ENCODE results near the gene IFI16.

The IFI16 gene

DNA sequence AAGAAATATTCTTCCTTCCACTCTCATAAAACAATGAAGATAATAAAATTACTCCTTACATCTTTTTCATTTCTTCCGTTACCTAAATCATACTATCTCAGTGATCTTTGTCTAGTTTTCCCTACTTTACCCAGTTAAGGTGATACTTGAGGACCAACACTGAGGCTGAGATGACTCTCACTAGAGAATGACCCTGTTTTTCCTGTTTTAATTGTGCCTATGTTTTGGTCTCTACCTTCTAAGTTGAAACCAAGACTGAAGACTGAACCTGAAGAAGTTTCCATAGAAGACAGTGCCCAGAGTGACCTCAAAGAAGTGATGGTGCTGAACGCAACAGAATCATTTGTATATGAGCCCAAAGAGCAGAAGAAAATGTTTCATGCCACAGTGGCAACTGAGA, 41.7 kb downstream of the IFI16 start:
- H3K79me1 ChIP-seq (ENCODE audit: low read depth, low read length), result peaks cover 2% of the 10 kb centered on the region
- no peak overlapping the region for H3K14ac ChIP-seq (ENCODE audit: low read length)
- H3K4ac ChIP-seq (ENCODE audit: low read length), result no peak overlapping the region
- H3K9ac ChIP-seq (ENCODE audit: low read depth, low read length, poor library complexity), result no peak overlapping the region
- no peak for DNase-seq (ENCODE audit: low spot score)
- no peak overlapping the region for H4K91ac ChIP-seq (ENCODE audit: low read depth, low read length, poor library complexity)
- H2BK12ac ChIP-seq (ENCODE audit: low read length), result no peak overlapping the region
- no peaks in the 10 kb centered on the region for H3K4me1 ChIP-seq (ENCODE audit: control insufficient read depth in 2 of 2, insufficient read depth in 1 of 2, low read depth in 1 of 2, low read length in 2 of 2)
- H2AFZ ChIP-seq (ENCODE audit: low read length), result no peak overlapping the region
- no peak overlapping the region for H3K4me3 ChIP-seq (ENCODE audit: low read length in 2 of 2)
- H3K4me2 ChIP-seq (ENCODE audit: insufficient read depth, low read length, poor library complexity, severe bottlenecking), result no peak overlapping the region
- H3K27me3 ChIP-seq (ENCODE audit: control insufficient read depth in 3 of 3, insufficient read depth in 3 of 3, low read depth in 1 of 3, low read length in 3 of 3), result no peaks in the 10 kb centered on the region
- H2BK120ac ChIP-seq (ENCODE audit: low read depth, low read length), result no peak overlapping the region
- H2BK15ac ChIP-seq (ENCODE audit: low read length), result no peak overlapping the region
- H2BK5ac ChIP-seq (ENCODE audit: low read length), result no peak overlapping the region
- no peak overlapping the region for H3K27ac ChIP-seq (replicated peaks; ENCODE audit: low read length)
- no peak overlapping the region for H3K23ac ChIP-seq (ENCODE audit: low read depth, low read length, poor library complexity)
- H3K36me3 ChIP-seq (replicated peaks in 1 of 2; ENCODE audit: control insufficient read depth in 2 of 2, insufficient read depth in 2 of 2, low read length in 2 of 2), result peaks cover 0 to 44% of the 10 kb centered on the region in 2 donors
- no peak overlapping the region for H3K18ac ChIP-seq (ENCODE audit: low read length)
- H4K8ac ChIP-seq (ENCODE audit: low read depth, low read length), result no peak overlapping the region
- 100% methylated on average over 1 of the region's 2 CpGs for WGBS, 2 donors (ENCODE audit: extremely low coverage in 2 of 2, insufficient read length in 2 of 2, insufficient replicate concordance in 1 of 2)
- H2AK5ac ChIP-seq (ENCODE audit: low read depth, low read length), result no peak overlapping the region
- H3K9me3 ChIP-seq (replicated peaks in 1 of 2; ENCODE audit: control insufficient read depth in 2 of 2, insufficient read depth in 1 of 2, low read depth in 1 of 2, low read length in 2 of 2), result no peaks in the 10 kb centered on the region

DNA sequence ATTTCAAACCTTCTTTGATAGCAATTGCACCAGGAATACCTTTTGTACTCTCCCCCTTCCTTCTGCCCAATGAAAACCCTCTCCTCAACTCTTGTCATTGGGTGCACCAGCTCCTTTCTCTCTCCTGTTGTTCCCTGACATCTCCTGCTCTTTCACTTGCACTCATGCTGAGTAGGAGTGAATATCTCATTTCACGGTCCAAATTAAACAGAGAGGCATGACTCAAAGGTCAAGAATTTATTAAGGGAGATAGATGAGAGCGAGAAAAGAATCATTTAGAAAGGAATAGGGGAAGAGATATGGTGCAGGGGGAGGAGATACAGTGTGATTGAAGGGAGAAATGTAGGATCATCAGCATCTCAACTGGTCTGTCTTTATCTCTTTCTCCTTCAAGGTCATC, 44.7 kb downstream of the IFI16 start:
- Histone ChIP-seq H2BK5ac (ENCODE audit: low read length) (no peak overlapping the region), H2BK15ac (ENCODE audit: low read length) (no peak overlapping the region), H3K23ac (ENCODE audit: low read depth, low read length, poor library complexity) (no peak overlapping the region), H3K27me3 (ENCODE audit: control insufficient read depth in 3 of 3, insufficient read depth in 3 of 3, low read depth in 1 of 3, low read length in 3 of 3) (no peaks in the 10 kb centered on the region), H3K4ac (ENCODE audit: low read length) (no peak overlapping the region), H3K14ac (ENCODE audit: low read length) (no peak overlapping the region), H2BK12ac (ENCODE audit: low read length) (no peak overlapping the region), H3K27ac (replicated peaks; ENCODE audit: low read length) (no peak overlapping the region), H4K8ac (ENCODE audit: low read depth, low read length) (no peak overlapping the region), H3K4me3 (ENCODE audit: low read length in 2 of 2) (no peak overlapping the region), H4K91ac (ENCODE audit: low read depth, low read length, poor library complexity) (no peak overlapping the region), H3K4me2 (ENCODE audit: insufficient read depth, low read length, poor library complexity, severe bottlenecking) (no peak overlapping the region), H2AK5ac (ENCODE audit: low read depth, low read length) (no peak overlapping the region), H3K9me3 (replicated peaks in 1 of 2; ENCODE audit: control insufficient read depth in 2 of 2, insufficient read depth in 1 of 2, low read depth in 1 of 2, low read length in 2 of 2) (peaks cover 0 to 3% of the 10 kb centered on the region in 2 donors), H3K79me1 (ENCODE audit: low read depth, low read length) (peaks cover 2% of the 10 kb centered on the region), H3K4me1 (ENCODE audit: control insufficient read depth in 2 of 2, insufficient read depth in 1 of 2, low read depth in 1 of 2, low read length in 2 of 2) (no peaks in the 10 kb centered on the region), H3K36me3 (replicated peaks in 1 of 2; ENCODE audit: control insufficient read depth in 2 of 2, insufficient read depth in 2 of 2, low read length in 2 of 2) (peaks cover 0 to 44% of the 10 kb centered on the region in 2 donors), H2BK120ac (ENCODE audit: low read depth, low read length) (no peak overlapping the region), H3K18ac (ENCODE audit: low read length) (no peak overlapping the region), H2AFZ (ENCODE audit: low read length) (no peak overlapping the region), H3K9ac (ENCODE audit: low read depth, low read length, poor library complexity) (no peak overlapping the region)
- no CpG with 5 or more reads among the region's 2 CpGs for WGBS, 2 donors (ENCODE audit: extremely low coverage in 2 of 2, insufficient read length in 2 of 2, insufficient replicate concordance in 1 of 2)
- DNase-seq (ENCODE audit: low spot score), result no peak

DNA sequence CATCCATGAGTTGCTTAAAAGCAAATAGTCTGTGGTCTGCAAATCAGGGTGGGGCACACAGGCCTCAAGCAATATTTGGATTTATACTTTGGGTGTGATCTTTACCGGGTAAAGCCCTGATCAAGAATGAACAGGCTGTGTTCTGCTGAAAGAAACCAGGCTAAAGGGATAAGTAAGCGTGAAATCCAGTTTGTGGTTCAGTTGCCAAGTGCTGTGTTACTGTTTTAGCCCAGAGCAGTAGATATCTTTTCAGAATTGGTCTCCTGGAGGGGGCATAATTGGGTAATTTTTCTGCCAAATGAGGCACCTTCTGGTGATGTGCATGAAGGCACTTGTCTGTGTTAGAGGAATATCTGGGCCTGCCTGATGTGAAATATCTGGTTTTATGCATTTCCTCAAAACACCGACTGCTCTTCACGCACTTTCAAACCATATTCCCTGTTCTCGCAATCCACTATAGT, 45.5 kb downstream of the IFI16 start:
- H3K4ac ChIP-seq (ENCODE audit: low read length), result no peak overlapping the region
- no peak overlapping the region for H3K4me3 ChIP-seq (ENCODE audit: low read length in 2 of 2)
- H4K91ac ChIP-seq (ENCODE audit: low read depth, low read length, poor library complexity), result no peak overlapping the region
- H3K9ac ChIP-seq (ENCODE audit: low read depth, low read length, poor library complexity), result no peak overlapping the region
- no peak overlapping the region for H3K27ac ChIP-seq (replicated peaks; ENCODE audit: low read length)
- H2AK5ac ChIP-seq (ENCODE audit: low read depth, low read length), result no peak overlapping the region
- no peak overlapping the region for H2BK120ac ChIP-seq (ENCODE audit: low read depth, low read length)
- H3K23ac ChIP-seq (ENCODE audit: low read depth, low read length, poor library complexity), result no peak overlapping the region
- H2BK5ac ChIP-seq (ENCODE audit: low read length), result no peak overlapping the region
- no peak overlapping the region for H3K18ac ChIP-seq (ENCODE audit: low read length)
- H3K79me1 ChIP-seq (ENCODE audit: low read depth, low read length), result peaks cover 2% of the 10 kb centered on the region
- H2BK12ac ChIP-seq (ENCODE audit: low read length), result no peak overlapping the region
- H3K27me3 ChIP-seq (ENCODE audit: control insufficient read depth in 3 of 3, insufficient read depth in 3 of 3, low read depth in 1 of 3, low read length in 3 of 3), result no peaks in the 10 kb centered on the region
- WGBS, 2 donors (ENCODE audit: extremely low coverage in 2 of 2, insufficient read length in 2 of 2, insufficient replicate concordance in 1 of 2), result no CpG with 5 or more reads among the region's 5 CpGs
- no peak overlapping the region for H2BK15ac ChIP-seq (ENCODE audit: low read length)
- no peak overlapping the region for H2AFZ ChIP-seq (ENCODE audit: low read length)
- H3K9me3 ChIP-seq (replicated peaks in 1 of 2; ENCODE audit: control insufficient read depth in 2 of 2, insufficient read depth in 1 of 2, low read depth in 1 of 2, low read length in 2 of 2), result peaks cover 0 to 3% of the 10 kb centered on the region in 2 donors
- H4K8ac ChIP-seq (ENCODE audit: low read depth, low read length), result no peak overlapping the region
- peaks cover 0 to 43% of the 10 kb centered on the region in 2 donors for H3K36me3 ChIP-seq (replicated peaks in 1 of 2; ENCODE audit: control insufficient read depth in 2 of 2, insufficient read depth in 2 of 2, low read length in 2 of 2)
- H3K4me1 ChIP-seq (ENCODE audit: control insufficient read depth in 2 of 2, insufficient read depth in 1 of 2, low read depth in 1 of 2, low read length in 2 of 2), result no peaks in the 10 kb centered on the region
- no peak overlapping the region for H3K4me2 ChIP-seq (ENCODE audit: insufficient read depth, low read length, poor library complexity, severe bottlenecking)
- no peak for DNase-seq (ENCODE audit: low spot score)
- no peak overlapping the region for H3K14ac ChIP-seq (ENCODE audit: low read length)

DNA sequence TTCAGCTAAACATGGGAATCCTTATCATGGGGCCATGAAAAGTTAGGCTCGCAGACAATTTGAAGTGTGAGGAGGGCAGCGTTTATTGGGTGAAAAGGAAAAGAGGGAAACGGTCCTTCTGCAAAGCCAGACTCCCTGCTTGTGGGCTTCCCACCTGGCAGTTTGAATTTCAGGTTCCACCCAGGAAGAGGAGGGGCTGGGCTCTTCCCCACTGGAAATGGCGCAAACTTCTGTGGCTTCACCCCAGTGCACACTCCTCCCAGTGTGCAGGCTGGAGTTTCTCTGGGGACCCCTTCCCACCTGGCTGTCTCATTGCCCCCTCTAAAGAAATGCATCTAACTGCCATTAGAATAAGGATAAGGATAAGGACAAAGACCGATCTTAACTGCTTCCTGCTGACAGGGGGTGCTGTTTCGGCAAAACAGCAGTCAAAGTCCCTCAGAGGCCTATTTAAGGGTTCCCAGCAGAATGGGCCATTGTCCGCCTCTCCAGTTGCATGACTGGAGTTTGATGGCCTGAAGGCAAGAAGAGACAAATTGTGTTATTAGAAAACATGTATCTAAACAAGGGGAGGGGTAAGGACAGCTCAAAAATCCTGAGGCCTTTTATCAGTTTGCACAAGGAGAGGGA, 46.5 kb downstream of the IFI16 start:
- H3K36me3 ChIP-seq (replicated peaks in 1 of 2; ENCODE audit: control insufficient read depth in 2 of 2, insufficient read depth in 2 of 2, low read length in 2 of 2), result peaks cover 0 to 35% of the 10 kb centered on the region in 2 donors
- H3K27ac ChIP-seq (replicated peaks; ENCODE audit: low read length), result no peak overlapping the region
- no peaks in the 10 kb centered on the region for H3K27me3 ChIP-seq (ENCODE audit: control insufficient read depth in 3 of 3, insufficient read depth in 3 of 3, low read depth in 1 of 3, low read length in 3 of 3)
- no peak overlapping the region for H3K4me3 ChIP-seq (ENCODE audit: low read length in 2 of 2)
- H2BK5ac ChIP-seq (ENCODE audit: low read length), result no peak overlapping the region
- H2BK15ac ChIP-seq (ENCODE audit: low read length), result no peak overlapping the region
- H4K91ac ChIP-seq (ENCODE audit: low read depth, low read length, poor library complexity), result no peak overlapping the region
- H4K8ac ChIP-seq (ENCODE audit: low read depth, low read length), result no peak overlapping the region
- H2BK120ac ChIP-seq (ENCODE audit: low read depth, low read length), result no peak overlapping the region
- H3K4me2 ChIP-seq (ENCODE audit: insufficient read depth, low read length, poor library complexity, severe bottlenecking), result no peak overlapping the region
- no peak overlapping the region for H3K14ac ChIP-seq (ENCODE audit: low read length)
- no peak overlapping the region for H3K9ac ChIP-seq (ENCODE audit: low read depth, low read length, poor library complexity)
- no peaks in the 10 kb centered on the region for H3K79me1 ChIP-seq (ENCODE audit: low read depth, low read length)
- H3K9me3 ChIP-seq (replicated peaks in 1 of 2; ENCODE audit: control insufficient read depth in 2 of 2, insufficient read depth in 1 of 2, low read depth in 1 of 2, low read length in 2 of 2), result peaks cover 0 to 3% of the 10 kb centered on the region in 2 donors
- no peak overlapping the region for H3K23ac ChIP-seq (ENCODE audit: low read depth, low read length, poor library complexity)
- H2AFZ ChIP-seq (ENCODE audit: low read length), result no peak overlapping the region
- no peak for DNase-seq (ENCODE audit: low spot score)
- no peak overlapping the region for H2BK12ac ChIP-seq (ENCODE audit: low read length)
- WGBS, 2 donors (ENCODE audit: extremely low coverage in 2 of 2, insufficient read length in 2 of 2, insufficient replicate concordance in 1 of 2), result no CpG with 5 or more reads among the region's 7 CpGs
- H3K18ac ChIP-seq (ENCODE audit: low read length), result no peak overlapping the region
- H3K4me1 ChIP-seq (ENCODE audit: control insufficient read depth in 2 of 2, insufficient read depth in 1 of 2, low read depth in 1 of 2, low read length in 2 of 2), result no peaks in the 10 kb centered on the region
- H2AK5ac ChIP-seq (ENCODE audit: low read depth, low read length), result no peak overlapping the region
- H3K4ac ChIP-seq (ENCODE audit: low read length), result no peak overlapping the region
